Measurements from ENCODE around the gene DCTN5.
A peak's percentile ranks its signal among the peaks of the same experiment; 100 is the strongest.
"Not testable (repeated sequence)": the region's sequence is repeated elsewhere in the genome, so short reads cannot be mapped to it uniquely, and the experiment has no call there.

The DCTN5 gene

GRCh38 chr16:23694265-23694643 lies 53.0 kb downstream of the DCTN5 start:
- DNase-seq (ENCODE audit: low spot score): no peak

DNA sequence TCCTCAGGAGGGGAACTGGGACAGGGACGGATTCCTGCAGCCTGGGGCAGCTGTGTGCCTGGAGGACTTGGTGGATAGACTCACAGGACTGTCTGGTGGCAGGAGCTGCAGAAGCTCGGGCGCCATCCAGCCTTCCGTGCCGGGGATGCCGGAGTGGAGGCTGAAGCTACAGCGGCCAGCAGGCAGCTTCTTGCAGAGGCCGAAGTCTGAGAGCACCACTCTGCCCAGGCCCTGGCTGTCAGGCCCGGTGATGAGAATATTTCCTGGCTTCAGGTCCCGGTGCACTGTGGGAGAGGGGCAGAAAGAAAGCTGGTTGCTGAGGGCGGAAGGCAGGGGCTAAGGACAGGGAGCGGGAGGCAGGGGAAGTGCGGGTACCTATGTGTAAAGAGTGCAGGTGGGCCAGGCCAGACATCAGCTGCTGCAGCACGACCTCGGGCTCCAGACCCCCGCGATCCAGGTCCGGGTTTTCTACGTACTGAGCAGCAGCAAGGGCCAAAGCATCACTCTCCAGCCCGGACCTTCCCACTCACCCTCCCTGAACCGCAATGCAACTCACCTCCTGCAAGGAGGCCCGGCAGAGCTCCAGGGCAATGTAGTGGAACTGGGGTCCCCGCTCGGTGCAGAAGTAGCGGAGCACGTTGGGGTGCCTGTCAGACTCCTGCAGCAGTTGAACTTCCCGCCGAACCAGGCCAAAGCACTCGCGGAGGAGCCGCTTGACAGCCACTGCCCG lies 53.5 kb downstream of the DCTN5 start:
- DNase-seq (ENCODE audit: low spot score): peak; percentile 79

DNA sequence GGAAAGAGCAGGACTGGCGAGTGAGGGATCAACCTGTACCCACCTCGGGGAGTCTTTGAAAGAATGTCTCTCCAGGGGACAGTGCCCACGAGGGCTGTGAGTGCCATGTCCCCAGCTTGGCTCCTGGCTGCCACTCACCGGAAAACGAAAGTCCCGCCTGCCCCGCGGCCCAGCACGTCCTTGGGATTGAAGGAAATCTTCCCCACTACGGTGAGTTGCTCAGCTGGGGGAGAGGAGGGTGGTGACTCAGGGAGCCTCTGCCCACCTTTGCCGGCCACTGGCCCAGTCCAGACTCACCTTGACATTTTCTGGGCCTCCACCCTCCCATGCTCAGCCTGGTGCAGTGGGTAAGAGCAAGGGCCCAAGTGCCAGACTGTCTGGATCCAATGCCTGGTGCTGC lies 54.5 kb downstream of the DCTN5 start:
- DNase-seq (ENCODE audit: low spot score): no peak

DNA sequence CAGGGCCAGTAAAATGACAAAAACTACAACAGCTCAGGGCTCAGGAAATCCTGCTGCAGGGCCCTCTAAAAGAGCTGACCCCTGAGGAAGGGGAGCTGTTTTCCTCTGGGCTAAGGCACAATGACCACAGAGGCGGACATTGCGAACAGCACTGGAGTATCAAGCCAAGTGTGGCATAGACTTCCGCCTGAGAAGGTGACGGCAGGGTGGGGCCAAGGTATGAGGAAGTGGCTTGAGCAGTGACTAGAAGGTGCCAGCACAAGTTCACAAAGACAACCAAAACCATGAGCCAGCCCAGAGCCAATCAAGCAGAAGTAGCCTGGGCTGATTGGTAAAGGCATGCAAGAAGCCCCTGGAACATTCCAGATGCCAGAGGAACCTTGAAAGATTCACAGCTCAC lies 57.8 kb downstream of the DCTN5 start:
- no peak for DNase-seq (ENCODE audit: low spot score)

DNA sequence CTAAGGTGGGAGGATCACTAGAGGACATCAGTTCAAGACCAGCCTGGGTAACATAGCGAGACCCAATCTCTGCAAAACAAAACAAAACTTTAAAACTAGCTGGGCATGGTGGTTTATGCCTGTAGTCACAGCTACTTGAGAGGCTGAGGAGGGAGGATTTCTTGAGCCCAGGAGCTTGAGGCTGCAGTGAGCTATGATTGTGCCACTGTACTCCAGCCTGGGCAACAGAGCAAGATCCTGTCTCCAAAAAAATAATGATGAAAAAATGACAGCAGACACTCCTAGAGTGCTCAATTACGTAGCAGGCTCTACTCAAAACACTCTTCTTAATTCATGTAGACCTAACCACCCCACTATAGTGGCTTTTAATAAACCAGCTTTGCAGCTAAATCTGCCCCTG lies 58.8 kb downstream of the DCTN5 start:
- no peak for DNase-seq (ENCODE audit: low spot score)

DNA sequence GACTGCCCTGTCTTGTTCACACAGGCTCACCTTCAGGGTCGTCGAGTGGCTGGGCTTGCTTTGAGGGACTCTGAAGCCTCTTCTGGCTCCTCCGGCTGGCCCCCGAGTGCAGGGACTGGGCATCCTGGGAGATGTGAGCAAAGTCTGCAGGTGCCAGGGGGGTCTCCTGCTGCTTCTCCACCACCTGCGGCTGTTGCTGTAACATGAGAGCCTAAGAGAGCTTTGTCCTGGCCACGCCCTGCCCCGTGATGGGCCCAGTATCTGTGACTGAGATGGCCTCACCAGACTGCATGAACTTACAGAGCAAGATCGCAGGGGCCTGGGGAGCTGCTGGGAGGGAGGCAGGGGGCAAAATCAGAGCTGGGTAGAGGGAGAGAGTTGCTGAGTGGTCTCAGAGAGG lies 59.2 kb downstream of the DCTN5 start:
- no peak for DNase-seq (ENCODE audit: low spot score)

- DNase-seq (ENCODE audit: low spot score): no peak
Measured at GRCh38 chr16:23701045-23701444, 59.8 kb downstream of the DCTN5 start.

GRCh38 chr16:23702951-23703350 lies 61.7 kb downstream of the DCTN5 start:
- DNase-seq (ENCODE audit: low spot score): no peak

DNA sequence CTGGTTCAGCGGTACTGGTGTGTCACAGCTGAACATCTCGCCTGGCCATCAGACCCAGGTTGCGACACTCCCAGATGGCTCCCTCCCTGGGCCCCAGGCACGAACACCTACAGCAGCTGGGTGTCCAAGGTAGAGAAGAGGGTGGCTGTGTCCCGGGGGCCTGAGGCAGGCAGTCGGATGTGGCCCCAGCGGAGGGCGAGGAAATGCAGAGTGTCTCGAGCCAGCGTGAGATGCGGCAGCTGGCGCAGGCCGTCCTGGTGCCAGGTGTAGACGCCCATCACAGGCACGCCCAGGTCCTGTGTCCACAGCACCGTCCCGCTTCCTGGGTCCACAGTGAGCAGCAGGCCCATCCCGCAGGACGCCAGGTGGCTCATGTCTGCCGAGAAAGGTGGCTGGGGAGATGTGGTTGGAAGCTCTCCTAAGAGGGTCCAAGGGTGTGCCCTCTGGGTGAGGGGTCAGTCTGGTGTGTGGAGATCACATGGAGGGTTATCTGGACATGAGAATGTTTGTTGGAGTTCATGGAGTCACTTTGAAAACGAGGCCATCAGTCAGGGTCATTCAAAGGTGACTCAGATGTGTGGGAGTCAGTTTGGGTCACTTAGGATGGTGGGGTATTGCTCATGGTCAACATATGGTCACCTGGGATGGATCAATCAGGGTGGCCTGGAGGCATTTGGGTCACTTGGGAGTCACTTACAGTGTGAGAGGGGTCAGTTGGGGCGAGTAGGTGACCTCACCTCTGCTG lies 63.7 kb downstream of the DCTN5 start:
- no peak for DNase-seq (ENCODE audit: low spot score)

DNA sequence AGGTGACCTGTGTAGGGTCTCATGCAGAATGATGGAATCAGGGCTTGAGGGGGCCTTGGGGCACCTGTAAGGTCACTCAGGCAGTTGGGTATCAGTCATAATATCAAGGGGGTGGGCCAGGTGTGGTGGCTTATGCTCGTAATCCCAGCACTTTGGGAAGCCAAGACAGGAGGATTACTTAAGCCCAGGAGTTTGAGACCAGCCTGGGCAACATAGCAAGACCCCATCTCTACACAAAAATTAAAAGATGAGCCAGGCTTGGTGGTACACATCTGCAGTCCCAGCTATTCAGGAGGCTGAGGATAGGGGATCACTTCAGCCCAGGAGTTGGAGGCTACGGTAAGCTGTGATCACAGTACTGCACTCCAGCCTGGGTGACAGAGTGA lies 64.2 kb downstream of the DCTN5 start:
- no peak for DNase-seq (ENCODE audit: low spot score)

- DNase-seq (ENCODE audit: low spot score): no peak
Measured at GRCh38 chr16:23706439-23706838, 65.2 kb downstream of the DCTN5 start.

DNA sequence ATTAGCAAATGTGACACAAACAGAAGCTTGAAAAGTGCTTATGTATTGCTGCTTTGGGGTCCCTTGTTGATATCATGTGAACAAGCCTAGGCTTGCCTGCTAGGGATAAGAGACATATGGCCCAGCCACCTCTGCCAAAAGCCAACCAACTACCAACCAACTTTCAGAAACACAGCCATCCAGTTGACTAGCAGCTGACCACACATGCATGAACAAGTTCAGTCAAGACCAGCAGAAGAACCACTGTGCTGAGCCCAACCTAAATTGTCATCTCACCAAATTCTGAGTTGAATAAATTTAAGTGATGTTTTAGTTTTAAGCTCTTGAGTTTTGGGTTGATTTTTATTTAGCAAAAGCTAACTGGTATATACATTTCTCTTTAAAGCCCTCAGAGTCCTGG lies 68.3 kb downstream of the DCTN5 start:
- no peak for DNase-seq (ENCODE audit: low spot score)

- DNase-seq (ENCODE audit: low spot score): no peak
Measured at GRCh38 chr16:23710008-23710407, 68.7 kb downstream of the DCTN5 start.

DNA sequence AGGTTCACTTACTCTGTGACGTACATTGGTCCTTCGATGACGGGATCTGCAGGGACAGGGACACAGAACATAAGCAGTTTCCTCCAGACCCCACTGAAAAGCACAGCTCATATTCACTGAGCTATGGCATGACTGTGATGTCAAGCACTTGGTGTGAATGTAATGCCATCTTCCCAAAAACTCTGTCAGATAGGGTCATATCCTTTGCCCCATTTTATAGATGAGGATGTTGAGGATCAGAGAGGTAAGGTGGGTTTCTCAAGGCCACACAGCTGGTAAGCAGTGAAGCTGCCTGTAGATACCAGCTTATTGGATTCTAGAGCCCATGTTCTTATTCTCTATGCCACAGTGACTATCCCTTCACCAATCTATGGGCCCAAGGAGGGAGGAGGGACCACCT lies 69.2 kb downstream of the DCTN5 start:
- DNase-seq (ENCODE audit: low spot score): no peak

DNA sequence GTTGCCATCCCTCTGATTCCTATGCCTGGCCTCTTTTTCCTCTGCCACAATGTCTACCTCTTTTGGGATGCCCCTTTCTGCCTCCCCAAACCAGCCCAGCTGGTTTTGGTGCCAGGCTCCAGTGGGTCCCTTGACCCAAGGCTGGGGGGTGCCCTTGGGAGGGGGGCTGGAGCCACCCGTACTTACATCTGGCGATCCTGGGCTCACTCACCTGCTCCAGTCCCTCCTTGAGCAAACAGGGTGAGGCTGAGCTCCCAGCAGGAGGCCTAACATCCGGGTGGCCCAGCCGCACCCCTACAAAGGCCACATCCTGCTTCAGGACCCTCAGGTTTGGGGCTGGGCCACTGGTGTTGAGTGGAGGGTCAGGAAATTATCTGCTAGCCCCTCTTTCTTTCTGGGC lies 70.5 kb downstream of the DCTN5 start:
- no peak for DNase-seq (ENCODE audit: low spot score)

DNA sequence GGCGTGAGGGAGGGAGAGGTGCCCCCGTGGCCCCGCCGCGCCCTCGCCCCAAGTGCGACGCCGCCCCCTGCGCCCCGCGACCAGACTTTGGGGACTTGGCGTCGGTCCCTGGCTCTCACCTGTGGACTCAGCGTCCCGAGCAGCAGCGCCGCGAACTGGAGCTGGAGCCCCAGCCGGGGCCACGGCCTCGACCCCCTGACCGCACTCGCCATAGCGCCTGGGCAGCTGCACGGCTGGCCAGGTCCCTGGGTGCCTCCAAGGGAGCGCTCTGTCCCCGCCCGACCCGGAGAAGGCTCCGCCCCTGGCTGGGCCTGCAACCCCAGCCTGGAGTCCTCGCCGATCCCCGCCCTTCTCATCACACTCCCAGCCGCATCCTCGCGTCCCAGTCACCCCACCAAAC lies 71.7 kb downstream of the DCTN5 start, which contains the start of gene ERN2:
Gene ERN2, minus strand, starts transcription at position 247 of the 400 bp plus-strand sequence. Its CDS starts 35 bp downstream, at position 212.
- no peak for DNase-seq (ENCODE audit: low spot score)

- no peak for DNase-seq (ENCODE audit: low spot score)
Measured at GRCh38 chr16:23716484-23716883, 75.2 kb downstream of the DCTN5 start.

DNA sequence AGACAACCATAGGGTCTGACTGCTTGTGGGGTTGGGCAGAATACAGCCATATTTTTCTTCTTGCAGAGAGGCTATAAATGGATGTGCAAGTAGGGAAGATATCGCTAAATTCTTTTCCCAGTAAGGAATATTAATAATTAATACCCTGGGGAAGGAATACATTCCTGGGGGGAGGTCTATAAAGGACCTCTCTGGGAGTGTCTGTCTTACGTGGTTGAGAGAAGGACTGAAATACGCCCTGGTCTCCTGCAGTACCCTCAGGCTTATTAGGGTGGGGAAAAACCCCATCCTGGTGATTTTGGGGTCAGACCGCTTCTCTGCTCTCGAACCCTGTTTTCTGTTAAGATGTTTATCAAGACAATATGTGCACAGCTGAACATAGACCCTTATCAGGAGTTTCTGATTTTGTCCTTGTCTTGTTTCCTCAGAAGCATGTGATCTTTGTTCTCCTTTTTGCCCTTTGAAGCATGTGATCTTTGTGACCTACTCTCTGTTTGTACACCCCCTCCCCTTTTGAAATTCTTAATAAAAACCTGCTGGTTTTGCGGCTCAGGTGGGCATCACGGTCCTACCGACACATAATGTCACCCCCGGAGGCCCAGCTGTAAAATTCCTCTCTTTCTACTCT lies 81.5 kb downstream of the DCTN5 start:
- DNase-seq (ENCODE audit: low spot score): not testable (repeated sequence)

- no peak for DNase-seq (ENCODE audit: low spot score)
Measured at GRCh38 chr16:23724096-23724784, 83.0 kb downstream of the DCTN5 start.

DNA sequence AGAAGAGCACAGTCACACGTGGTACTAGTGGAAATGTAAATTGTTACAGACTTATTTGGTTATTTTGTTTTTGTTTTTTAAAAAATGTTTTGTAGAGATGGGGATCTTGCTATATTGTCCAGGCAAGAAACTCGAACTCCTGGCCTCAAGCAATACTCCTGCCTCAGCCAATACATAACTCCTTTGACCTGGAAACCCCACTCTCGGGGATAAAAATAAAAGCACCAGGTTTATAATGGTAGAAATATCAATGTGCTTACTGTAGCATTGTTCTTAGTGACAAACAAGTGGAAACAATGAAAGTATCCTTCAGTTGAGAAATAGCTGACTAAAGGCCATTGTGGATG lies 83.5 kb downstream of the DCTN5 start:
- DNase-seq (ENCODE audit: low spot score): no peak

GRCh38 chr16:23726710-23727109 lies 85.4 kb downstream of the DCTN5 start:
- DNase-seq (ENCODE audit: low spot score): no peak

All from cerebellar cortex (tissue), 1 donor.